IgD-negative memory B cell (primary cell): ENCODE results near the gene TMPRSS2. TPM values are rescaled to one million over a fixed set of nuclear protein-coding genes. Genes with fewer than 3 reads are reported as not detected.

Source experiments
- H3K27ac Mint-ChIP-seq, 3 donors: one replicate each; pipeline ENCODE4 v1.8.0; 2020 to 2022; ENCODE audit warnings: mild to moderate bottlenecking in 3 of 3, mixed read lengths in 3 of 3, moderate library complexity in 1 of 3
- H3K27me3 Mint-ChIP-seq: one replicate; pipeline ENCODE4 v1.8.0; 2021; ENCODE audit warnings: mixed read lengths
- H3K36me3 Mint-ChIP-seq: one replicate; pipeline ENCODE4 v1.8.0; 2020; ENCODE audit warnings: mild to moderate bottlenecking, mixed read lengths
- H3K4me1 Mint-ChIP-seq, 3 donors: one replicate each; pipeline ENCODE4 v1.8.0; 2020 to 2022; ENCODE audit warnings: mixed read lengths in 3 of 3, mild to moderate bottlenecking in 1 of 3
- H3K4me3 Mint-ChIP-seq, 4 donors: one replicate each; pipeline ENCODE4 v1.8.0; 2020 to 2022; ENCODE audit warnings: mild to moderate bottlenecking in 4 of 4, mixed read lengths in 4 of 4, moderate library complexity in 3 of 4
- H3K9me3 Mint-ChIP-seq, 3 donors: one replicate each; pipeline ENCODE4 v1.8.0; 2020 to 2021; ENCODE audit warnings: mixed read lengths in 3 of 3, mild to moderate bottlenecking in 1 of 3
- polyA plus RNA-seq: library from polyadenylated mRNA; unstranded; fragments of 300-500 nt; fragmentation: Illumina TruSeq; gene quantifications from one replicate; pipeline ENCODE4 v1.2.3, GENCODE V29; 2021

The TMPRSS2 gene
- polyA plus RNA-seq, 1 donor from 2014 or later: not detected

DNA sequence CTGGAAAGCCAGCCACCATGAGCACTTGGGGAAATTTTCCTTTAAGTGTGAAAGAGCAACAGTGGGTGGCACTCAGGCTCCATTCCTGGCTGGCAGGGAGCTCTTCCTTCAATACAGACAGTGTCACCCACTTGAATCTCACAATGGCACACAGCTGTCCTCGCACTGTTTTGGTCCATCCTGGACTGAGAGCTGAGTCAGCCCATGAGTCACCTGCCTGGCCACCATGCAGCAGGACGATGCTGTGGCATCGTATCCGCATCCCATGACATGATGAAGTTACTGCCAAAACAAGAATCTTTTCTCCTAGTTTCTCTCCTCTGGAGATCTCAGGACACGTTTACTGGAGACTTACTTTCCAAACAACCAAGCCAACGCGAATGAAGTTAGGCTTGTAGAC is 6.0 kb downstream of the TMPRSS2 start:
- H3K36me3 Mint-ChIP-seq: no peaks in the 10 kb centered on the region
- H3K27me3 Mint-ChIP-seq: peaks cover 25% of the 10 kb centered on the region
- no peaks in the 10 kb centered on the region for H3K9me3 Mint-ChIP-seq
- no peak overlapping the region for H3K27ac Mint-ChIP-seq
- no peak overlapping the region for H3K4me3 Mint-ChIP-seq
- peaks cover 0 to 1% (median 0%) of the 10 kb centered on the region in 3 donors for H3K4me1 Mint-ChIP-seq

DNA sequence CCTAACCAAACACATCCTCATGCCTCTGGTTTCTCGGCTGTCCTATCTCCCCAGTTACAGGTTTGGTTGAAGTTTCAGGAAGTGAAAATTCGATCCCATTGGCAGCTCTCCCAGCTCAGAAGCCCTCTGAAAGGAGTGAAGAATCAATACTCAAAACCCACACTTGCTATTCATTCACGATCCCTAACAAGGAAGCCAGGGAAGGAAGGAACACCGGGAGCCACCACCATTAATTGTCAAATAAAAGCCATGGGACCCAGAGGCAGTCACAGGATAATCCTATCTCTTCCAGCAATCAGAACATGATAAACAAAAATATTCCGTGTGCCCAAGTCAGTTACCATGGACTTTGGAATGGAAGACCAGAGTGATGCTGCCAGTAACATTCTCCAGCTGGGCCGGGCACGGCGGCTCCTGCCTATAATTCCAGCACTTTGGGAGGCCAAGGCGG is 7.0 kb downstream of the TMPRSS2 start:
- Mint-ChIP-seq H3K36me3 (no peaks in the 10 kb centered on the region), H3K4me1 (no peaks in the 10 kb centered on the region), H3K4me3 (no peak overlapping the region), H3K27me3 (peaks cover 15% of the 10 kb centered on the region), H3K27ac (no peak overlapping the region), H3K9me3 (no peaks in the 10 kb centered on the region)

- Mint-ChIP-seq H3K9me3 (no peaks in the 10 kb centered on the region), H3K4me1 (no peaks in the 10 kb centered on the region), H3K27me3 (peaks cover 15% of the 10 kb centered on the region), H3K27ac (no peak overlapping the region), H3K4me3 (no peak overlapping the region), H3K36me3 (no peaks in the 10 kb centered on the region)
Observed at GRCh38 chr21:41500363-41500762, 7.6 kb downstream of the TMPRSS2 start.

GRCh38 chr21:41499920-41500319 is 8.0 kb downstream of the TMPRSS2 start:
- H3K27ac Mint-ChIP-seq: no peak overlapping the region
- no peaks in the 10 kb centered on the region for H3K36me3 Mint-ChIP-seq
- H3K27me3 Mint-ChIP-seq: peaks cover 15% of the 10 kb centered on the region

DNA sequence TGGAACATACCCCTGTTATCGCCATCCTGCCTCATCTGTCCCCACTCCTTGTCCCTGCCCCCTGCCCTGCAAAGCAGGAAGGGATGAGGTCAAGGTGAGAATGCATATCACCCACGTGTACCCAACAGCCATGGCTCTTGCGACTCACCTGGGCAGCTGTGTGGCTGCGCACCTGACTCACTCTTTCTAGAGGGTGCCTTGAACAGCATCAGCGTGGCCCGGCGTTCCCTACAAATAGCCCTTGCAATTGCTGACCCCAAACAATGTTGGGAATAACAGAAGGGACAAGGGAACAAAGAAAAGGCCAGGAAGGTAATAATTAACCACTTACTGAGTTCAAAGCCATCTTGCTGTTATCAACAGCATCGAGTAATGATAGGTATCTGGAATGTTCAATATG is 10.2 kb downstream of the TMPRSS2 start:
- Mint-ChIP-seq H3K4me1 (no peaks in the 10 kb centered on the region), H3K27ac (no peak overlapping the region), H3K27me3 (peaks cover 13% of the 10 kb centered on the region), H3K4me3 (no peak overlapping the region), H3K9me3 (no peaks in the 10 kb centered on the region), H3K36me3 (no peaks in the 10 kb centered on the region)

More at GRCh38 chr21:41499920-41500319, 8.0 kb downstream of the TMPRSS2 start:
- no peak overlapping the region for H3K4me3 Mint-ChIP-seq
- H3K4me1 Mint-ChIP-seq: no peaks in the 10 kb centered on the region
- no peaks in the 10 kb centered on the region for H3K9me3 Mint-ChIP-seq

DNA sequence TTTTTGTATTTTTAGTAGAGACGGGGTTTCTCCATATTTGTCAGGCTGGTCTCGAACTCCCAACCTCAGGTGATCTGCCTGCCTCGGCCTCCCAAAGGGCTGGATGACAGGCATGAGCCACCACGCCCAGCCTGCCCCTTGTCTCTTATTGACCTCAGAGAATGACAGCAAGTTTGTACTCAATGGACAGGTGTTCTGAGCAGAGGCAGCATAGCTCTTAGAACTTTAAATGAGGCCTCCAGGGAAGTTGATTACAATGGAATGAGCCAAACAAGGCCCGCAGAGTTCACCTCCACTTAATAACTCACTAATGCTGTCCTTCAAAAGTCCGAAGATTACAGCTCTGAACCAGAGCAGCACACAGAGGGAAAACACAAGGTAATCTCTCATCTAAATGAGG is 10.9 kb downstream of the TMPRSS2 start:
- no peaks in the 10 kb centered on the region for H3K36me3 Mint-ChIP-seq
- H3K9me3 Mint-ChIP-seq: no peaks in the 10 kb centered on the region
- H3K4me3 Mint-ChIP-seq: no peak overlapping the region
- H3K27me3 Mint-ChIP-seq: peaks cover 13% of the 10 kb centered on the region
- H3K4me1 Mint-ChIP-seq: no peaks in the 10 kb centered on the region
- no peak overlapping the region for H3K27ac Mint-ChIP-seq

GRCh38 chr21:41494242-41494641 is 13.7 kb downstream of the TMPRSS2 start:
- Mint-ChIP-seq H3K36me3 (no peaks in the 10 kb centered on the region), H3K27ac (peak overlapping the region in 1 of 3 donors; percentile 67), H3K27me3 (peaks cover 9% of the 10 kb centered on the region), H3K4me1 (no peaks in the 10 kb centered on the region), H3K4me3 (no peak overlapping the region), H3K9me3 (no peaks in the 10 kb centered on the region)

- peaks cover 13% of the 10 kb centered on the region for H3K27me3 Mint-ChIP-seq
- H3K4me3 Mint-ChIP-seq: no peak overlapping the region
- H3K27ac Mint-ChIP-seq: no peak overlapping the region
- H3K4me1 Mint-ChIP-seq: no peaks in the 10 kb centered on the region
- H3K9me3 Mint-ChIP-seq: no peaks in the 10 kb centered on the region
- H3K36me3 Mint-ChIP-seq: no peaks in the 10 kb centered on the region
Observed at GRCh38 chr21:41491412-41491811, 16.5 kb downstream of the TMPRSS2 start.

DNA sequence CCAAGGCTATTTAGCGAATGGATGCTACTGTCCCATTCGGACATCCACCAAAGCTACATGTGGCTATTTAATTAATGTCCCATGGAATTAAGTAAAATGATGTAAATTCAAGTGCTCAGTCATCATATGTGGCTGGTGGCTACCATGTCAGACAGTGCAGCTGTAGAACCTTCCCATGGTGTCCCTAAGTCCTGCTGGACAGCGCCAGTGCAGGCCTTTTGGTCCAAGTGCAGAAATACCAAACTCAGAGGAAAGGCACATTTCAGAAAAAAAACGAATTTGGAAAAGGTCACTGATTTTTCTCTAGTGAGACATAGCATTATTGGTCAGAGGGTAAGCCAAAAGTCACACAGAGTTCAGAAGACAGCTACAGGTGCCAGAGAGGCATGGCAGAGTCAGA is 17.6 kb downstream of the TMPRSS2 start:
- no peak overlapping the region for H3K27ac Mint-ChIP-seq
- no peaks in the 10 kb centered on the region for H3K36me3 Mint-ChIP-seq
- H3K4me1 Mint-ChIP-seq: no peaks in the 10 kb centered on the region
- no peaks in the 10 kb centered on the region for H3K9me3 Mint-ChIP-seq
- no peak overlapping the region for H3K4me3 Mint-ChIP-seq
- H3K27me3 Mint-ChIP-seq: peaks cover 13% of the 10 kb centered on the region

GRCh38 chr21:41489329-41489728 is 18.6 kb downstream of the TMPRSS2 start:
- H3K27ac Mint-ChIP-seq: no peak overlapping the region
- H3K36me3 Mint-ChIP-seq: no peaks in the 10 kb centered on the region
- no peaks in the 10 kb centered on the region for H3K9me3 Mint-ChIP-seq
- peaks cover 13% of the 10 kb centered on the region for H3K27me3 Mint-ChIP-seq
- H3K4me3 Mint-ChIP-seq: no peak overlapping the region
- H3K4me1 Mint-ChIP-seq: no peaks in the 10 kb centered on the region

- no peaks in the 10 kb centered on the region for H3K9me3 Mint-ChIP-seq
Observed at GRCh38 chr21:41488080-41488479, 19.9 kb downstream of the TMPRSS2 start.

DNA sequence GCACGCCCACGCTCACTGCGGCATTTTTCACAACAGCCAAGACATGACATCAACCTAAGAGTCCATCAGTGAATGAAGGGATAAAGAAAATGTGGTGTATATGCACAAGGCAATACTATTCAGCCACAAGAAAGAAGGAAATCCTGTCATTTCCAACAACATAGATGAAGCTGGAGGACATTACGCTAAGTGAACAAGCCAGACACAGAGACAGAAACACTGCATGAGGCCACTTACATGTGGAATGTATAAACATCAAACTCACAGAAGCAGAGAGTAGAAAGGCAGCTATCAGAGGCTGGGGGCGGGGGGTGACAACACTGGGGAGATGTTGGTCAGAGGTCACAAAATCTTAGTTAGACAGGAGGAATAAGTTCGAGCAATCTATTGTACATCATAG is 20.9 kb downstream of the TMPRSS2 start:
- H3K27me3 Mint-ChIP-seq: peaks cover 18% of the 10 kb centered on the region
- H3K4me3 Mint-ChIP-seq: no peak overlapping the region
- peaks cover 0 to 11% (median 5%) of the 10 kb centered on the region in 3 donors for H3K4me1 Mint-ChIP-seq
- no peaks in the 10 kb centered on the region for H3K9me3 Mint-ChIP-seq
- H3K36me3 Mint-ChIP-seq: no peaks in the 10 kb centered on the region
- no peak overlapping the region for H3K27ac Mint-ChIP-seq

More at GRCh38 chr21:41488080-41488479, 19.9 kb downstream of the TMPRSS2 start:
- Mint-ChIP-seq H3K4me1 (peaks cover 0 to 2% (median 0%) of the 10 kb centered on the region in 3 donors), H3K27ac (no peak overlapping the region), H3K4me3 (no peak overlapping the region), H3K27me3 (peaks cover 13% of the 10 kb centered on the region), H3K36me3 (no peaks in the 10 kb centered on the region)

- Mint-ChIP-seq H3K4me3 (no peak overlapping the region), H3K4me1 (peaks cover 0 to 14% (median 5%) of the 10 kb centered on the region in 3 donors), H3K9me3 (no peaks in the 10 kb centered on the region), H3K27ac (no peak overlapping the region), H3K27me3 (peaks cover 9% of the 10 kb centered on the region), H3K36me3 (no peaks in the 10 kb centered on the region)
Observed at GRCh38 chr21:41483973-41484372, 24.0 kb downstream of the TMPRSS2 start.

GRCh38 chr21:41483415-41483814 is 24.5 kb downstream of the TMPRSS2 start:
- H3K9me3 Mint-ChIP-seq: no peaks in the 10 kb centered on the region
- no peak overlapping the region for H3K27ac Mint-ChIP-seq
- H3K4me1 Mint-ChIP-seq: peaks cover 0 to 14% (median 5%) of the 10 kb centered on the region in 3 donors
- no peaks in the 10 kb centered on the region for H3K36me3 Mint-ChIP-seq
- no peak overlapping the region for H3K4me3 Mint-ChIP-seq
- peaks cover 6% of the 10 kb centered on the region for H3K27me3 Mint-ChIP-seq

DNA sequence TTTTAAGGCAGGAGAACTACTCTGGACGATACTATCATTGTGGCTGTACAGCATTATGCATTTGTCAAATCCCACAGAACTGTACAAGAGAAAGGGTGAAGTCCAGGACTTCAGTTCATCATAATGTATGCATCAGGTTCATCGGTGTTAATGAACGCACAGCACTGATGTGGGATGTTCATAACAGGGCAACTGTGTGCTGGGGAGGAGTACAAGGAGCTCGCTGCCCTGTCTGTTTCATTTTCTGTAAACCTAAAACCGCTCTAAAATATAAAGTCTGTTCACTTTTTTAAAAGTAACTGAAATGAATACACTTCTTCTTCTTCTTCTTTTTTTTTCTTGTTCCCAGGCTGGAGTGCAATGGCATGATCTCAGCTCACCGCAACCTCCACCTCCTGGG is 25.0 kb downstream of the TMPRSS2 start:
- H3K36me3 Mint-ChIP-seq: no peaks in the 10 kb centered on the region
- peaks cover 0 to 14% (median 5%) of the 10 kb centered on the region in 3 donors for H3K4me1 Mint-ChIP-seq
- H3K9me3 Mint-ChIP-seq: no peaks in the 10 kb centered on the region
- H3K4me3 Mint-ChIP-seq: no peak overlapping the region
- peaks cover 6% of the 10 kb centered on the region for H3K27me3 Mint-ChIP-seq
- H3K27ac Mint-ChIP-seq: no peak overlapping the region

DNA sequence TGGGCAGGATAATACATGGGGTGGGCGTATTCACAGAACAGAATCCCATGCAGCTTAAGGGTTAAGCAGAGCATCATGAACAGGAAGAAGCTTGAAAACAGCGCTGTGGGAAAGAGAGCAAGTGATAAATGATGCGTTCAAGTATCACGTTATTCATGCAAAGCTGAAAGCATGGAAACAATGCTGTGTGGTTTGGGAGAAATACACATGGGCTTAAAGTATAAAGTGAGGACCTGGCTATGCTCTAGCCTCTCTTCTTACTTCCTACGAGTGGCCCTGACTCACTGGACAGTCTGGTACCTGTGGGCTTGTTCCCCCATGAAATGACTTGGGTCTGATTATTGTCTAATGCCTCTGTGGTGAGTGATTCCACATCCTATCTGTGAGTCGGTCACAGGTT is 25.7 kb downstream of the TMPRSS2 start:
- peaks cover 0 to 14% (median 5%) of the 10 kb centered on the region in 3 donors for H3K4me1 Mint-ChIP-seq
- H3K27ac Mint-ChIP-seq: no peak overlapping the region
- H3K27me3 Mint-ChIP-seq: peaks cover 10% of the 10 kb centered on the region
- no peaks in the 10 kb centered on the region for H3K9me3 Mint-ChIP-seq
- no peak overlapping the region for H3K4me3 Mint-ChIP-seq
- H3K36me3 Mint-ChIP-seq: no peaks in the 10 kb centered on the region

GRCh38 chr21:41481191-41481590 is 26.8 kb downstream of the TMPRSS2 start:
- peaks cover 0 to 14% (median 5%) of the 10 kb centered on the region in 3 donors for H3K4me1 Mint-ChIP-seq
- no peak overlapping the region for H3K27ac Mint-ChIP-seq
- no peaks in the 10 kb centered on the region for H3K9me3 Mint-ChIP-seq
- H3K36me3 Mint-ChIP-seq: no peaks in the 10 kb centered on the region
- no peak overlapping the region for H3K4me3 Mint-ChIP-seq
- H3K27me3 Mint-ChIP-seq: peaks cover 10% of the 10 kb centered on the region
